Measurements from ENCODE around the gene ADGRG7. TPM values are rescaled to one million over a fixed set of nuclear protein-coding genes. Genes with fewer than 3 reads are reported as not detected.

The ADGRG7 gene
- total and polyA plus RNA-seq, 10 donors = not detected

- intact Hi-C loops (cut with DNase I; ENCODE audit: low total_unique reads) = loop anchor here (10.0 kb wide), 1 partner anchor 122 kb away; no protein-coding TSS in a partner anchor
- TF ChIP-seq POLR2AphosphoS5 (IDR thresholded peaks at IDR 0.05) (no peak), CTCF (IDR thresholded peaks at IDR 0.05 in 8 of 11, conservative IDR thresholded peaks at IDR 0.05 in 3 of 11) (no peak), POLR2A (IDR thresholded peaks at IDR 0.05) (no peak)
- WGBS, 5 donors = 81 to 95% (median 88%) methylated on average over 3 of the region's 3 CpGs
- Histone ChIP-seq H3K4me3 (no peak overlapping the region), H3K9me3 (no peaks in the 10 kb centered on the region), H3K36me3 (no peaks in the 10 kb centered on the region), H3K27ac (no peak overlapping the region), H3K4me1 (peaks cover 0 to 8% (median 2%) of the 10 kb centered on the region in 6 donors), H3K27me3 (replicated peaks in 1 of 7) (no peaks in the 10 kb centered on the region)
- no peak for DNase-seq
Observed at GRCh38 chr3:100586832-100587231, 22.6 kb upstream of the ADGRG7 start.

- intact Hi-C loops (cut with DNase I; ENCODE audit: low total_unique reads) = loop anchor here (10.0 kb wide), 1 partner anchor 123 kb away; no protein-coding TSS in a partner anchor
- TF ChIP-seq POLR2A (IDR thresholded peaks at IDR 0.05) = no peak
- no peak for TF ChIP-seq POLR2AphosphoS5 (IDR thresholded peaks at IDR 0.05)
- TF ChIP-seq CTCF (IDR thresholded peaks at IDR 0.05 in 8 of 11, conservative IDR thresholded peaks at IDR 0.05 in 3 of 11) = no peak
- H3K4me1 ChIP-seq = peaks cover 0 to 8% (median 2%) of the 10 kb centered on the region in 6 donors
- no peak overlapping the region for H3K4me3 ChIP-seq
- WGBS, 5 donors = 59 to 92% (median 75%) methylated on average over 1 of the region's 1 CpG
- H3K27me3 ChIP-seq (replicated peaks in 1 of 7) = no peaks in the 10 kb centered on the region
- H3K36me3 ChIP-seq = no peaks in the 10 kb centered on the region
- H3K27ac ChIP-seq = no peak overlapping the region
- H3K9me3 ChIP-seq = no peaks in the 10 kb centered on the region
- no peak for DNase-seq
Observed at GRCh38 chr3:100588251-100588650, 21.1 kb upstream of the ADGRG7 start.

GRCh38 chr3:100590114-100590839 is 19.1 kb upstream of the ADGRG7 start:
- no peak for TF ChIP-seq POLR2AphosphoS5 (IDR thresholded peaks at IDR 0.05)
- peak; percentile 54 to 90 (median 84) for TF ChIP-seq CTCF (IDR thresholded peaks at IDR 0.05 in 8 of 11, conservative IDR thresholded peaks at IDR 0.05 in 3 of 11)
- TF ChIP-seq POLR2A (IDR thresholded peaks at IDR 0.05) = no peak
- Histone ChIP-seq H3K27me3 (replicated peaks in 1 of 7) (no peaks in the 10 kb centered on the region), H3K9me3 (no peaks in the 10 kb centered on the region), H3K36me3 (no peaks in the 10 kb centered on the region), H3K4me3 (peak overlapping the region in 1 of 8 donors; percentile 31), H3K27ac (no peak overlapping the region), H3K4me1 (peaks cover 0 to 8% (median 2%) of the 10 kb centered on the region in 6 donors)
- intact Hi-C loops (cut with DNase I; ENCODE audit: low total_unique reads) = loop anchor here (10.0 kb wide), 2 partner anchors 275 to 755 kb away; no protein-coding TSS in a partner anchor
- DNase-seq = no peak
- WGBS, 5 donors = 24 to 30% (median 26%) methylated on average over 10 of the region's 10 CpGs

GRCh38 chr3:100590840-100591147 is 18.6 kb upstream of the ADGRG7 start:
- Histone ChIP-seq H3K4me3 (no peak overlapping the region), H3K36me3 (no peaks in the 10 kb centered on the region), H3K4me1 (peaks cover 0 to 8% (median 2%) of the 10 kb centered on the region in 6 donors), H3K9me3 (no peaks in the 10 kb centered on the region), H3K27ac (no peak overlapping the region), H3K27me3 (replicated peaks in 1 of 7) (no peaks in the 10 kb centered on the region)
- 30 to 50% (median 36%) methylated on average over 1 of the region's 1 CpG for WGBS, 5 donors
- TF ChIP-seq POLR2AphosphoS5 (IDR thresholded peaks at IDR 0.05) (no peak), CTCF (IDR thresholded peaks at IDR 0.05 in 8 of 11, conservative IDR thresholded peaks at IDR 0.05 in 3 of 11) (peak in 4 of 11 experiments; percentile 20 to 53 (median 38))
- DNase-seq = no peak
- intact Hi-C loops (cut with DNase I; ENCODE audit: low total_unique reads) = loop anchor here (10.0 kb wide), 2 partner anchors 276 to 756 kb away; no protein-coding TSS in a partner anchor

Data from spleen (tissue), 11 donors.